Measurements from ENCODE around the gene KIRREL2.
"Not testable (repeated sequence)": the region's sequence is repeated elsewhere in the genome, so short reads cannot be mapped to it uniquely, and the experiment has no call there.

The KIRREL2 gene

GRCh38 chr19:35903550-35904179 is 47.0 kb downstream of the KIRREL2 start:
- peak overlapping the region; percentile 30 for H3K27ac ChIP-seq (ENCODE audit: low read depth, low read length)
- peaks cover 2 to 65% (median 47%) of the 10 kb centered on the region in 5 donors for H3K4me1 ChIP-seq (ENCODE audit: control insufficient read depth in 5 of 5, insufficient read depth in 5 of 5, low read length in 5 of 5)
- peak overlapping the region in 4 of 5 donors; percentile 6 to 51 (median 38) for H3K4me3 ChIP-seq (ENCODE audit: low read depth in 1 of 5, low read length in 5 of 5)
- H3K9ac ChIP-seq (ENCODE audit: low read length in 5 of 5), result peak overlapping the region in 3 of 5 donors; percentile 20 to 52 (median 45)
- peaks cover 0 to 4% (median 0%) of the 10 kb centered on the region in 5 donors for H3K36me3 ChIP-seq (ENCODE audit: control insufficient read depth in 5 of 5, insufficient read depth in 5 of 5, low read length in 5 of 5)
- H3K9me3 ChIP-seq (ENCODE audit: control insufficient read depth in 5 of 5, low read length in 5 of 5), result no peaks in the 10 kb centered on the region
- no peaks in the 10 kb centered on the region for H3K27me3 ChIP-seq (ENCODE audit: control insufficient read depth in 5 of 5, insufficient read depth in 4 of 5, low read length in 5 of 5)

GRCh38 chr19:35904311-35905068 is 47.8 kb downstream of the KIRREL2 start:
- H3K4me1 ChIP-seq (ENCODE audit: control insufficient read depth in 5 of 5, insufficient read depth in 5 of 5, low read length in 5 of 5), result peaks cover 2 to 61% (median 42%) of the 10 kb centered on the region in 5 donors
- no peak overlapping the region for H3K4me3 ChIP-seq (ENCODE audit: low read depth in 1 of 5, low read length in 5 of 5)
- peak overlapping the region; percentile 22 for H3K27ac ChIP-seq (ENCODE audit: low read depth, low read length)

GRCh38 chr19:35905178-35905727 is 48.5 kb downstream of the KIRREL2 start:
- Histone ChIP-seq H3K9me3 (ENCODE audit: control insufficient read depth in 5 of 5, low read length in 5 of 5) (no peaks in the 10 kb centered on the region), H3K27me3 (ENCODE audit: control insufficient read depth in 5 of 5, insufficient read depth in 4 of 5, low read length in 5 of 5) (no peaks in the 10 kb centered on the region), H3K36me3 (ENCODE audit: control insufficient read depth in 5 of 5, insufficient read depth in 5 of 5, low read length in 5 of 5) (peaks cover 0 to 4% (median 0%) of the 10 kb centered on the region in 5 donors), H3K4me1 (ENCODE audit: control insufficient read depth in 5 of 5, insufficient read depth in 5 of 5, low read length in 5 of 5) (peaks cover 2 to 56% (median 42%) of the 10 kb centered on the region in 5 donors), H3K4me3 (ENCODE audit: low read depth in 1 of 5, low read length in 5 of 5) (peak overlapping the region in 1 of 5 donors; percentile 12), H3K9ac (ENCODE audit: low read length in 5 of 5) (peak overlapping the region in 1 of 5 donors; percentile 6), H3K27ac (ENCODE audit: low read depth, low read length) (peak overlapping the region; percentile 22)

More at GRCh38 chr19:35904311-35905068, 47.8 kb downstream of the KIRREL2 start:
- H3K36me3 ChIP-seq (ENCODE audit: control insufficient read depth in 5 of 5, insufficient read depth in 5 of 5, low read length in 5 of 5), result peaks cover 0 to 4% (median 0%) of the 10 kb centered on the region in 5 donors
- no peaks in the 10 kb centered on the region for H3K27me3 ChIP-seq (ENCODE audit: control insufficient read depth in 5 of 5, insufficient read depth in 4 of 5, low read length in 5 of 5)
- H3K9ac ChIP-seq (ENCODE audit: low read length in 5 of 5), result peak overlapping the region in 1 of 5 donors; percentile 6
- no peaks in the 10 kb centered on the region for H3K9me3 ChIP-seq (ENCODE audit: control insufficient read depth in 5 of 5, low read length in 5 of 5)

- Histone ChIP-seq H3K27me3 (ENCODE audit: control insufficient read depth in 5 of 5, insufficient read depth in 4 of 5, low read length in 5 of 5) (no peaks in the 10 kb centered on the region), H3K9me3 (ENCODE audit: control insufficient read depth in 5 of 5, low read length in 5 of 5) (no peaks in the 10 kb centered on the region), H3K9ac (ENCODE audit: low read length in 5 of 5) (peak overlapping the region in 4 of 5 donors; percentile 15 to 75 (median 70)), H3K36me3 (ENCODE audit: control insufficient read depth in 5 of 5, insufficient read depth in 5 of 5, low read length in 5 of 5) (peaks cover 0 to 4% (median 0%) of the 10 kb centered on the region in 5 donors), H3K27ac (ENCODE audit: low read depth, low read length) (peak overlapping the region; percentile 50), H3K4me3 (ENCODE audit: low read depth in 1 of 5, low read length in 5 of 5) (peak overlapping the region; percentile 55 to 69 (median 61)), H3K4me1 (ENCODE audit: control insufficient read depth in 5 of 5, insufficient read depth in 5 of 5, low read length in 5 of 5) (peaks cover under 1 to 38% (median 26%) of the 10 kb centered on the region in 5 donors)
Measured at GRCh38 chr19:35907377-35907745, 50.6 kb downstream of the KIRREL2 start.

- Histone ChIP-seq H3K36me3 (ENCODE audit: control insufficient read depth in 5 of 5, insufficient read depth in 5 of 5, low read length in 5 of 5) (peaks cover 0 to 4% (median 0%) of the 10 kb centered on the region in 5 donors), H3K4me1 (ENCODE audit: control insufficient read depth in 5 of 5, insufficient read depth in 5 of 5, low read length in 5 of 5) (peaks cover 0 to 31% (median 24%) of the 10 kb centered on the region in 5 donors), H3K9ac (ENCODE audit: low read length in 5 of 5) (peak within 1 kb of the TSS in 4 of 5 donors; percentile 15 to 75 (median 70)), H3K27me3 (ENCODE audit: control insufficient read depth in 5 of 5, insufficient read depth in 4 of 5, low read length in 5 of 5) (no peaks in the 10 kb centered on the region), H3K4me3 (ENCODE audit: low read depth in 1 of 5, low read length in 5 of 5) (peak within 1 kb of the TSS; percentile 55 to 69 (median 61)), H3K27ac (ENCODE audit: low read depth, low read length) (peak within 1 kb of the TSS; percentile 50), H3K9me3 (ENCODE audit: control insufficient read depth in 5 of 5, low read length in 5 of 5) (no peaks in the 10 kb centered on the region)
Measured at GRCh38 chr19:35908010-35908441, 51.3 kb downstream of the KIRREL2 start, which contains the start of gene TYROBP. TSS of gene TYROBP (minus strand) at chr19:35908295. CDS start at chr19:35908228, 67 bp downstream.

- Histone ChIP-seq H3K4me1 (ENCODE audit: control insufficient read depth in 5 of 5, insufficient read depth in 5 of 5, low read length in 5 of 5) (peaks cover 0 to 20% (median 17%) of the 10 kb centered on the region in 5 donors), H3K4me3 (ENCODE audit: low read depth in 1 of 5, low read length in 5 of 5) (peak overlapping the region in 3 of 5 donors; percentile 27 to 69 (median 35)), H3K36me3 (ENCODE audit: control insufficient read depth in 5 of 5, insufficient read depth in 5 of 5, low read length in 5 of 5) (peaks cover 0 to 4% (median 0%) of the 10 kb centered on the region in 5 donors), H3K27ac (ENCODE audit: low read depth, low read length) (peak overlapping the region; percentile 50), H3K9ac (ENCODE audit: low read length in 5 of 5) (peak overlapping the region in 1 of 5 donors; percentile 57), H3K27me3 (ENCODE audit: control insufficient read depth in 5 of 5, insufficient read depth in 4 of 5, low read length in 5 of 5) (no peaks in the 10 kb centered on the region), H3K9me3 (ENCODE audit: control insufficient read depth in 5 of 5, low read length in 5 of 5) (no peaks in the 10 kb centered on the region)
Measured at GRCh38 chr19:35908973-35909683, 52.4 kb downstream of the KIRREL2 start.

- no peaks in the 10 kb centered on the region for H3K27me3 ChIP-seq (ENCODE audit: control insufficient read depth in 5 of 5, insufficient read depth in 4 of 5, low read length in 5 of 5)
- H3K9ac ChIP-seq (ENCODE audit: low read length in 5 of 5), result no peak overlapping the region
- H3K9me3 ChIP-seq (ENCODE audit: control insufficient read depth in 5 of 5, low read length in 5 of 5), result no peaks in the 10 kb centered on the region
- H3K4me1 ChIP-seq (ENCODE audit: control insufficient read depth in 5 of 5, insufficient read depth in 5 of 5, low read length in 5 of 5), result peaks cover 0 to 17% (median 15%) of the 10 kb centered on the region in 5 donors
- H3K27ac ChIP-seq (ENCODE audit: low read depth, low read length), result no peak overlapping the region
- H3K36me3 ChIP-seq (ENCODE audit: control insufficient read depth in 5 of 5, insufficient read depth in 5 of 5, low read length in 5 of 5), result peaks cover 0 to 4% (median 0%) of the 10 kb centered on the region in 5 donors
- no peak overlapping the region for H3K4me3 ChIP-seq (ENCODE audit: low read depth in 1 of 5, low read length in 5 of 5)
Measured at GRCh38 chr19:35909684-35910035, 52.9 kb downstream of the KIRREL2 start.

- not testable (repeated sequence) for H3K27ac ChIP-seq (ENCODE audit: low read depth, low read length)
Measured at GRCh38 chr19:35910355-35910754, 53.6 kb downstream of the KIRREL2 start.

GRCh38 chr19:35911173-35911572 is 54.5 kb downstream of the KIRREL2 start:
- H3K9ac ChIP-seq (ENCODE audit: low read length in 5 of 5), result no peak overlapping the region
- peaks cover 0 to 15% (median 10%) of the 10 kb centered on the region in 5 donors for H3K4me1 ChIP-seq (ENCODE audit: control insufficient read depth in 5 of 5, insufficient read depth in 5 of 5, low read length in 5 of 5)
- H3K4me3 ChIP-seq (ENCODE audit: low read depth in 1 of 5, low read length in 5 of 5), result no peak overlapping the region
- peaks cover 0 to 4% (median 0%) of the 10 kb centered on the region in 5 donors for H3K36me3 ChIP-seq (ENCODE audit: control insufficient read depth in 5 of 5, insufficient read depth in 5 of 5, low read length in 5 of 5)
- H3K27ac ChIP-seq (ENCODE audit: low read depth, low read length), result no peak overlapping the region
- no peaks in the 10 kb centered on the region for H3K27me3 ChIP-seq (ENCODE audit: control insufficient read depth in 5 of 5, insufficient read depth in 4 of 5, low read length in 5 of 5)
- H3K9me3 ChIP-seq (ENCODE audit: control insufficient read depth in 5 of 5, low read length in 5 of 5), result no peaks in the 10 kb centered on the region

More at GRCh38 chr19:35910355-35910754, 53.6 kb downstream of the KIRREL2 start:
- not testable (repeated sequence) for H3K27me3 ChIP-seq (ENCODE audit: control insufficient read depth in 5 of 5, insufficient read depth in 4 of 5, low read length in 5 of 5); H3K36me3 ChIP-seq (ENCODE audit: control insufficient read depth in 5 of 5, insufficient read depth in 5 of 5, low read length in 5 of 5); H3K9me3 ChIP-seq (ENCODE audit: control insufficient read depth in 5 of 5, low read length in 5 of 5); H3K4me3 ChIP-seq (ENCODE audit: low read depth in 1 of 5, low read length in 5 of 5); H3K9ac ChIP-seq (ENCODE audit: low read length in 5 of 5)
- H3K4me1 ChIP-seq (ENCODE audit: control insufficient read depth in 5 of 5, insufficient read depth in 5 of 5, low read length in 5 of 5), result peaks cover 0 to 16% (median 13%) of the 10 kb centered on the region in 5 donors

Data from subcutaneous abdominal adipose tissue (tissue), 5 donors.